Brain microvascular endothelial cell (primary cell): ENCODE results near the gene ADGRG2.

ENCODE experiments used
- DNase-seq: peaks from one replicate; pipeline ENCODE4 v3.0.0-alpha.2; 2020
- H3K27ac ChIP-seq: fragments of 250-450 bp; sonication (Bioruptor Pico); 2 replicates; pipeline ENCODE4 v1.5.1; 2020; ENCODE audit warnings: mild to moderate bottlenecking, moderate library complexity
- H3K27me3 ChIP-seq: fragments of 250-450 bp; sonication (Bioruptor Pico); replicated peaks from 2 replicates; pipeline ENCODE4 v1.5.1; 2020; ENCODE audit warnings: mild to moderate bottlenecking
- H3K36me3 ChIP-seq: fragments of 250-450 bp; sonication (Bioruptor Pico); replicated peaks from 2 replicates; pipeline ENCODE4 v1.5.1; 2020; ENCODE audit warnings: mild to moderate bottlenecking
- H3K4me3 ChIP-seq: 2 replicates; pipeline ENCODE4 v1.5.1; 2011; ENCODE audit warnings: low read depth, mild to moderate bottlenecking, control low read depth, low read length, moderate library complexity
- in situ Hi-C: cut with HindIII; loops from 2 replicates; pipeline ENCODE4 v1.10.0; 2017; ENCODE audit warnings: low sequenced_read_pairs, low pct_ligation_motif_present
- TF ChIP-seq, protein P1 (sequence below): IDR thresholded peaks from 2 replicates; pipeline ENCODE4 v1.5.1; 2011; ENCODE audit warnings: low read depth, mild to moderate bottlenecking, moderate library complexity, low read length, control low read depth, inconsistent platforms; ENCODE audit errors: missing control alignments

ADGRG2 gene

DNA sequence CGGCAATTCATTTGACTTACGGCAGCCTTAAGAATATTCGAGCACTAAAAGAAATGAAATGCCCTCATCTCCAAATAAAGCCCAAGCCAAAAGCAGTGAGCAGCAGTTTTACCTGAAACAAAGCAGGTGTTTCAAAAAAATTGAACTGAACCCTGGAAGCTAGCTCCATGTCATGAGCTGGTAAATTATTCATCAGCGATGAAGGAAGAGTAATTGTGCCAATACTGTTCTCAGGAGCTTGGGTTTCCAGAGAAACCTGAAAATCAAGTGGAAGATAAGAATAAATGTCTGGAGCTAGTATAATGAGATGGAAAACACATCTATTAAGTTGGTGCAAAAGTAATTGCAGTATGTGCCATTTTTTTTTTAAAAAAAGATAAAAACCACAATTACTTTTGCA is 114.4 kb downstream of the ADGRG2 start:
- TF ChIP-seq, protein P1, sequence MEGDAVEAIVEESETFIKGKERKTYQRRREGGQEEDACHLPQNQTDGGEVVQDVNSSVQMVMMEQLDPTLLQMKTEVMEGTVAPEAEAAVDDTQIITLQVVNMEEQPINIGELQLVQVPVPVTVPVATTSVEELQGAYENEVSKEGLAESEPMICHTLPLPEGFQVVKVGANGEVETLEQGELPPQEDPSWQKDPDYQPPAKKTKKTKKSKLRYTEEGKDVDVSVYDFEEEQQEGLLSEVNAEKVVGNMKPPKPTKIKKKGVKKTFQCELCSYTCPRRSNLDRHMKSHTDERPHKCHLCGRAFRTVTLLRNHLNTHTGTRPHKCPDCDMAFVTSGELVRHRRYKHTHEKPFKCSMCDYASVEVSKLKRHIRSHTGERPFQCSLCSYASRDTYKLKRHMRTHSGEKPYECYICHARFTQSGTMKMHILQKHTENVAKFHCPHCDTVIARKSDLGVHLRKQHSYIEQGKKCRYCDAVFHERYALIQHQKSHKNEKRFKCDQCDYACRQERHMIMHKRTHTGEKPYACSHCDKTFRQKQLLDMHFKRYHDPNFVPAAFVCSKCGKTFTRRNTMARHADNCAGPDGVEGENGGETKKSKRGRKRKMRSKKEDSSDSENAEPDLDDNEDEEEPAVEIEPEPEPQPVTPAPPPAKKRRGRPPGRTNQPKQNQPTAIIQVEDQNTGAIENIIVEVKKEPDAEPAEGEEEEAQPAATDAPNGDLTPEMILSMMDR = no peak
- H3K36me3 ChIP-seq = no peaks in the 10 kb centered on the region
- no peak for DNase-seq
- H3K27ac ChIP-seq = no peak overlapping the region
- no peak overlapping the region for H3K4me3 ChIP-seq
- no peaks in the 10 kb centered on the region for H3K27me3 ChIP-seq
- in situ Hi-C loops = no loop called here

DNA sequence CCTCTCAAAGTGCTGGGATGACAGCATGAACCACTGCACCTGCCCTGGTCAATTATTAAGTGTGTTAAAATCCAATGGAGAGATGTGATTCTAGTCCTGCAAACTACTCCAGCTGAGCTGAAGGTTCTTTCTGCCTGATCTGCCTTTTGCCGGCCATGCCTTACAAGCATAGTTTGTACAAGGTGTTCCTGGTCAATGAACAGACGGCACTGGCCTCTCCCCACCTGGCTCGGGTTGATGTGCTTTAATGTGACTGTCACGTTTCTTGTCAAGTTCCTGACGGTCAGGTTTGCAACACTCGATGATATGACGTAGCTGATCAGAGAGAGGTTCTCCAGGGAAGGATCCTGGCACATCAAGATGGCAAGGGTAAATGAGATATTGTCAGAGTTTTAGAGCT is 115.3 kb downstream of the ADGRG2 start:
- H3K4me3 ChIP-seq = no peak overlapping the region
- no peaks in the 10 kb centered on the region for H3K27me3 ChIP-seq
- H3K27ac ChIP-seq = no peak overlapping the region
- in situ Hi-C loops = no loop called here
- TF ChIP-seq, protein P1 = no peak
- DNase-seq = no peak
- no peaks in the 10 kb centered on the region for H3K36me3 ChIP-seq

DNA sequence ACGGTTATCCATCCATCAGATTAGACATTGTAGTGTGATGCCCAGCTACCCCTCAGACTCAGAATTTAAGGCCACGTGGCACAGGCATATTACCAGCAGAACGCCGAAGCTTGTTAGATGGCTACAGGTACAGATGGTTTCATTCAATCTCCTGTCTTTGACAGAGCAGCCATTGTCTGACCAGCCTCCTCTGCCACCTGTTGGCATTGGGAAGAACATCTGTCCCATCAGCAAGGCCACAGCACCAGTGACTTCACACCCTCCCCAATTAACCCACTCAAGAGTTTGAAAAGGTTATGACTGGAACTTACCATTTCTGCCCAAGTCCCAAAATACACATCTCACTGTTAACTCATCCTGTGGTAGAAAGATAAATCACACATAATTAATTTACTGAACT is 116.4 kb downstream of the ADGRG2 start:
- H3K27me3 ChIP-seq = no peaks in the 10 kb centered on the region
- TF ChIP-seq, protein P1 = peak; percentile 16
- H3K27ac ChIP-seq = no peak overlapping the region
- in situ Hi-C loops = no loop called here
- H3K36me3 ChIP-seq = no peaks in the 10 kb centered on the region
- H3K4me3 ChIP-seq = no peak overlapping the region
- DNase-seq = no peak

DNA sequence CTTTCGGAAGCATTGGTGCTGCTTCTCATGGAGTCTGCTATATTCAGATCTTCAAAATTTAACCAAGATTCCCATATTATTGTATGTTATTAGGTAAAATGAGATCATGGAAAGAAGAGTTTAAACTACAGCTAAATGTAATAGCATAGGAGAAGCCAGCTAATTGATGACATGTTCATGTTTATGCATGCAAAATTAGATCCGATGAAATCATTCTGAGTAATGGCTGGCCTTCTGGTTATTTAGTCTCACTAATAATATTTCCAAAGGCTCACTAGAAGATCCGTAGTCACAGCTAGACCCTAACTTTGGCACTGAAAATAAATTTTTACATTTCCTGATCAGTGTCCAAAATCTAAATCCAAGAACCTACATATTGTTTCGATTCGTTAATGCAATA is 118.5 kb downstream of the ADGRG2 start:
- DNase-seq = no peak
- Histone ChIP-seq H3K27ac (no peak overlapping the region), H3K36me3 (no peaks in the 10 kb centered on the region), H3K27me3 (no peaks in the 10 kb centered on the region), H3K4me3 (no peak overlapping the region)
- TF ChIP-seq, protein P1 = no peak
- in situ Hi-C loops = no loop called here

- H3K27ac ChIP-seq = no peak overlapping the region
- no peak for DNase-seq
- TF ChIP-seq, protein P1 = no peak
- H3K4me3 ChIP-seq = no peak overlapping the region
- H3K36me3 ChIP-seq = no peaks in the 10 kb centered on the region
- no peaks in the 10 kb centered on the region for H3K27me3 ChIP-seq
- in situ Hi-C loops = no loop called here
Measured at GRCh38 chrX:18998653-18999052, 123.6 kb downstream of the ADGRG2 start.

DNA sequence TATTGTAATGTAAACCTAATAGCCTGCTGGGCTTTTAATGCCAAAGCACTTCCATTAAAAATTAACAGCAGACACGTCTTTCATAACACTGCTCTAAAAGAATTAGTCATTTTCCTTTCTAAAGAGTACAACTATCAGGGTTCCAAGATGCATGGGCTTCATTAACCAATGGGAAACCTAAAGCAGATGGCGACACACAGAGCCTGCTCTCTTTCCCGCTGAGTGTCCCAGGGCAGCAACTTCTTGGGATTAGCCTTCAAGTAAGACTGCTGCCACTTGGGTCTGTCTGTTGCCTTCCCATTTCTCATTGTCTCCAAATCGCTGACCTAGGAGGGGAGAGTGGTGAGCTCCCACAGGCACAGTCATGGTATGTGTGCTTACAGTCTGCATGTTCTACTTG is 124.4 kb downstream of the ADGRG2 start:
- Histone ChIP-seq H3K27me3 (no peaks in the 10 kb centered on the region), H3K27ac (no peak overlapping the region), H3K4me3 (no peak overlapping the region), H3K36me3 (no peaks in the 10 kb centered on the region)
- no peak for DNase-seq
- TF ChIP-seq, protein P1 = no peak
- in situ Hi-C loops = no loop called here
